Fibroblast of the aortic adventitia (primary cell): ENCODE measurements around the gene LRRTM3. TPM values are rescaled to one million over a fixed set of nuclear protein-coding genes. Genes with fewer than 3 reads are reported as not detected.

ENCODE experiments used
- DNase-seq: peaks from one replicate; pipeline ENCODE4 v3.0.0-alpha.2; 2010; ENCODE audit warnings: low read depth
- H3K4me3 ChIP-seq: 2 replicates; pipeline ENCODE4 v1.5.1; 2011; ENCODE audit warnings: low read depth, mild to moderate bottlenecking, control low read depth, low read length, moderate library complexity
- total RNA-seq: library from RNA; depleted of rRNA; stranded (reverse); fragments of >200 nt; gene quantifications from 2 replicates; pipeline ENCODE4 v1.2.3, GENCODE V29; 2012; ENCODE audit warnings: low replicate concordance
- TF ChIP-seq, protein P1 (sequence below): IDR thresholded peaks from 2 replicates; pipeline ENCODE4 v1.5.1; 2011; ENCODE audit warnings: mild to moderate bottlenecking, low read length, control low read depth, inconsistent platforms; ENCODE audit not compliant: insufficient read depth

LRRTM3 gene
- total RNA-seq, 1 donor: under 0.01 TPM

DNA sequence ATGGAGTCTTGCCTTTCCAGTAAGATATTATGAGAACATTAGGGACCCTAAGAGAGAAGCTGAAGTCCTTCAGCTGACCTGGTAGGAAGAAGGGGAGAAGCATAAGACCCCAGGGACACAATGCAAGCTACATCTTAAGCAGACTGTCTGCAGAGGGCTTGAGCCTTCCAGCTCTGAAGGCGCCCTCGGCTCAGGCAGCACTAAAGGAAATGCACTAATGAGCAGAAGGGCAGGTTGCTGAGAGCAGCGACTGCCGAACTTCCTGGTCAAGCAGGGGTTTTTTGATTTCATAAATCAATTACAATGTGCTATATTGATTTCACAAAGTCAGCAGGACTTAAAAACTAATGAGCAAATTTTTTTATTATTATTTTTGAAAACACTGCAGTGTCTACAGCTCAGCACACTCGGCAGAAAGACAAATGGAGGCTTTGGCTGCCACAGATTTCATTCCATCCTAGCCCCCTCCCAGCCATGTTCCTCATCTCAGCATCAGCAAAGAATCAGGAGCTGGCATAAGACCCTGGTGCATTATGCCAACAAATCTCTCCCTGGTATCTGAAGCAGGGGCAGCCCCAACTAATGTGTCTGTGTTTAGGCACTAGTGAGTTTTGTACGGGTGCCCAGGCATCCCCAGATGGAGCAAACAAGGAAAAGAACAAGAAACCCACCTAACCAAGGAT lies 57.1 kb downstream of the LRRTM3 start:
- DNase-seq: no peak

DNA sequence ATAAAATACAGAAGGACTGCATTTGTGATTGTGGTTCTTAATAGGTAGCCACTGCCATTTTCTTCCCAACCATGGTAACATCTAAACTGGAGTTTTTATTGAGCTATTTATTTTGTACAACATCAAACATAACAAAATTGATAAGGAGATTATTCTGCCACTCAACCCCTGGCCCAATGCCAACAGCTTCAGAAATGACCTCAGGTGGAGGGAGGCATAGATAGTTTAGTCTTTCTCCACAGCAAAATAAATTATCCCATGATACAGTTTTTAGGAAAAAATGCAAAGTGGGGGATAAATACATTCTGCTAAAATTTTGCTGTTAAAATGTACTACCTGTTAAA lies 57.6 kb downstream of the LRRTM3 start:
- no peak for DNase-seq
- TF ChIP-seq, protein P1, sequence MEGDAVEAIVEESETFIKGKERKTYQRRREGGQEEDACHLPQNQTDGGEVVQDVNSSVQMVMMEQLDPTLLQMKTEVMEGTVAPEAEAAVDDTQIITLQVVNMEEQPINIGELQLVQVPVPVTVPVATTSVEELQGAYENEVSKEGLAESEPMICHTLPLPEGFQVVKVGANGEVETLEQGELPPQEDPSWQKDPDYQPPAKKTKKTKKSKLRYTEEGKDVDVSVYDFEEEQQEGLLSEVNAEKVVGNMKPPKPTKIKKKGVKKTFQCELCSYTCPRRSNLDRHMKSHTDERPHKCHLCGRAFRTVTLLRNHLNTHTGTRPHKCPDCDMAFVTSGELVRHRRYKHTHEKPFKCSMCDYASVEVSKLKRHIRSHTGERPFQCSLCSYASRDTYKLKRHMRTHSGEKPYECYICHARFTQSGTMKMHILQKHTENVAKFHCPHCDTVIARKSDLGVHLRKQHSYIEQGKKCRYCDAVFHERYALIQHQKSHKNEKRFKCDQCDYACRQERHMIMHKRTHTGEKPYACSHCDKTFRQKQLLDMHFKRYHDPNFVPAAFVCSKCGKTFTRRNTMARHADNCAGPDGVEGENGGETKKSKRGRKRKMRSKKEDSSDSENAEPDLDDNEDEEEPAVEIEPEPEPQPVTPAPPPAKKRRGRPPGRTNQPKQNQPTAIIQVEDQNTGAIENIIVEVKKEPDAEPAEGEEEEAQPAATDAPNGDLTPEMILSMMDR: no peak
- no peak overlapping the region for H3K4me3 ChIP-seq

More for the DNA sequence above, 57.1 kb downstream of the LRRTM3 start:
- TF ChIP-seq, protein P1: no peak
- no peak overlapping the region for H3K4me3 ChIP-seq

DNA sequence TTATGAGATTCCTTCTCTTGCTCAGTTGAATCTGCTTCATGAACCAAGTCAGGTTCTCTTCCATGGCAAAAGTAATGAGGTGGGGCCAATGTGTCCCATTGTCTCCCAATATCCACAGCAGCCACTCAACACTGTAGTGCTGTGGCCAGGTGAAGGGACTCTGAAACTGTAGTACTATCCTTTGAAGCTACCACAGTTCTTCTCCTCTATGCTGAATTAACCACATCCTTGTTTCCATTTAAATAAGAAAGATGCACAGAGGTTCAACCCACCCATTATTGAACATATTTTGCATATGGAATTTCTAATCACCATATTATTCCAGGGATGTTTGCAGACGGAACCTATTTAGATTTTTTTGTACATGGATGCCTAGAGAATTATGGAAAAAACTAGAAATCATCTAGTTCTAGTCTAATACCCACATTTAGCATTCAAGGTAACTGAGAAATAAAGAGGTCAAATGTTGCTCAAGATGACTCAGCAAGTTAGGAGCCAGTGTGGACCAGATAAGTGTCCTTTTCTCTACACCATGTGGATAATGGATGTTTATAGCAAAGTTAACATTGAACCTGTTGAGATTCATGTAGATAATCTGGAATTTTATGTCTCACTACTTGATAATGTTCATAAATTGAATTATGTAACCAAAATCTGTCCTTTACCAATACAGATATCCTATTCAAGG lies 64.5 kb downstream of the LRRTM3 start:
- TF ChIP-seq, protein P1: no peak
- H3K4me3 ChIP-seq: no peak overlapping the region
- DNase-seq: no peak

DNA sequence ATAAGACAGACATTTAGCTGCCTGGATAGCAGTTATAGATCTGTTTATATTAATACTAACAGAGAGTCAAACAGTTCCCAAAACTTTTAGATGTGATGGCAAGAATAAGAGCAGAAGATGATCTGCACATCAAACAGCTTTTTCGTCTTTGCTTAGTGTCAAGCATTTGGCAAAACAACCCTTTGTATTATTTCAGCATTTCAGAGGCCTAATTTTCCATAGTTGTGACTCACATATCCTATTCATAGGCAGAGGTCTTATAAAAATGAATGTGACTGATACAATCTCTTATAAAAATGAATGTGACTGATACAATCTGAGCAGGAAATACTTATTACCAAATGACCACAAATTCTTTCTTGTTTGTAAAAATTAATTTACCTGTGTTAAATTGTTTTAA lies 71.2 kb downstream of the LRRTM3 start:
- TF ChIP-seq, protein P1: no peak
- no peak overlapping the region for H3K4me3 ChIP-seq
- no peak for DNase-seq

DNA sequence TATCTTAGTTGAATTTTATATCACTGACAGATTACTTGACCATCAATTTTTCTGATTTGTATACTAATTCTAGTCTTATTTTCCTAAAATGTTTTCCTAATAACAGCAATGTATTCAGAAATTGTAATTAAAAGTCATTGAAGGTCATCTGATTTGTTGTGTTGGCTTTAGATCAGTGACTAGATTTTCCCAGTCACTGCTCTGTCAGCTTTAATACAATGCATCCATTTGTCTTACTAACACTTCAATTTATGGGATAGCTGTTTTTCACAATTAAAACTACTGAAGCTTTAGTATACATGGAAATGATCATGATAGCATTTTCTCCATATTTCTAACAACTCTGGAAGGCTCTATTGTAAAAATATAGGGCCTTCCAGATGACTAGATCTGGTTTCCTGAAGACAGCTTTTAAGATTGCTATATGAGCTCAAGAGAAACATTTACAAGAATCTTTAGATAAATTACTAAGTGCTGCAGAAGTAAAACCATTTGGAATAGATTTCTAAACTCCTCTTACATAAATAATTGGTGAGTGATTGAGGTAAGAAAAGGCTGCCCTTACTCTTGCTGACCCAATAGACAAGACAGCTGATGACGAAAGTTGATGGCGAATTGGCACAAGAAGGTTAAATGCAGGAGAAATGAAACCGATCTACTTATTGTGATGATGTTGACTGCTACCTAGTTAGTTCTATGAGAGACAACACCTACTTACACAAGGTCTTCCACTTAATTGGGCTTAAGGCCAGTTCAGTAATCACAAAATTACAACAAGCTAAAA lies 74.1 kb downstream of the LRRTM3 start:
- TF ChIP-seq, protein P1: no peak
- no peak for DNase-seq
- H3K4me3 ChIP-seq: no peak overlapping the region

DNA sequence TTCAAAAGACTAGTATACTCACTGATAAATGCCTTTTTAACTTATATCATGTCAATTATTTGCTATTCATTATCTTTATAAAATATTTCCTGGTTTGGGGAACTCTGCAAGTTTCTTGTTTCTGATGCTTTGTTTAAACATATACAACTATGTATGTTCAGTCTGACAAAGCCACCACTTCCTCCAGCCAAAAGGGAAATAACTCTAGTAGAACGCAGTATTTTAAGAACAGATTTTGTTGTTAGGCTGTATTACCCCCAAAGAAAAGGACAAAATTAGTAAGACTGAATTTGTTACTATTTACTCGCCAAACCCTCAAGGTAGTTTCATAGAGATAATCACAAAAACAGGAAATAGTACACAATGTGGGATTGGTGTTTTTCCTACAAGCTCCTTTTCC lies 78.9 kb downstream of the LRRTM3 start:
- no peak for DNase-seq
- no peak overlapping the region for H3K4me3 ChIP-seq
- TF ChIP-seq, protein P1: no peak
